Body of pancreas (tissue), 4 donors: ENCODE measurements around the gene FAM124A. TPM values are rescaled to one million over a fixed set of nuclear protein-coding genes. Genes with fewer than 3 reads are reported as not detected.

Experiments
- ATAC-seq: fragments of 150-250 bp; one replicate; pipeline ENCODE4 v1.9.1; 2016
- DNase-seq, 4 donors: peaks; one replicate each; pipeline ENCODE4 v3.0.0-alpha.2; 2019
- H3K27ac ChIP-seq, 4 donors: fragments of 200-600 bp; sonication (generic); 1 replicate in 3 of 4; 2 replicates in 1 of 4; pipeline versions ENCODE4 v1.5.1 to v1.6.1; 2016 to 2019; ENCODE audit warnings: mild to moderate bottlenecking in 1 of 4, mixed read lengths in 1 of 4, moderate library complexity in 1 of 4
- H3K27me3 ChIP-seq, 2 donors: fragments of 200-600 bp; sonication (generic); one replicate each; pipeline ENCODE4 v1.6.0; 2016; ENCODE audit warnings: mild to moderate bottlenecking in 1 of 2
- H3K36me3 ChIP-seq, 2 donors: fragments of 200-600 bp; sonication (generic); replicated peaks in 1 of 2; 2 replicates each; pipeline ENCODE4 v1.5.1; 2016; ENCODE audit warnings: low read depth in 2 of 2; ENCODE audit not compliant: insufficient read depth in 1 of 2
- H3K4me1 ChIP-seq: fragments of 200-600 bp; sonication (generic); one replicate; pipeline ENCODE4 v1.6.0; 2016
- H3K4me3 ChIP-seq, 2 donors: fragments of 200-600 bp; sonication (generic); 1 replicate in 1 of 2; 2 replicates in 1 of 2; pipeline ENCODE4 v1.5.1; 2016 to 2019
- H3K9me3 ChIP-seq, 3 donors: fragments of 200-600 bp; sonication (generic); 1 replicate in 2 of 3; 2 replicates in 1 of 3; pipeline ENCODE4 v1.5.1; 2016
- POLR2A ChIP-seq, 3 donors: fragments of 450-650 bp; IDR thresholded peaks; one replicate each; pipeline ENCODE4 v1.6.1; 2016; ENCODE audit warnings: antibody characterized with exemption in 3 of 3, mild to moderate bottlenecking in 2 of 3
- WGBS, 2 donors: methylation state at CpG; one replicate each; pipeline ENCODE4 v1.1.5; 2017; 5-methylcytosine and 5-hydroxymethylcytosine counted together
- intact Hi-C: fragments of 100-400 bp; cut with DNase I; formaldehyde crosslinking; loops from one replicate; pipeline ENCODE4 v1.15.1; 2023
- total RNA-seq, 2 donors: library from RNA; depleted of rRNA; stranded (reverse); fragments of >200 nt; gene quantifications; one replicate each; pipeline ENCODE4 v1.1.0, GENCODE V29; 2016
- TF ChIP-seq, protein P1 (sequence below), 7 experiments: fragments of 450-650 bp in 4 of 7; fragments of 200-600 bp in 3 of 7; sonication (generic) in 3 of 7; IDR thresholded peaks; one replicate each; pipeline ENCODE4 v1.5.1; 2016 to 2019; ENCODE audit warnings: antibody characterized with exemption in 7 of 7

The FAM124A gene
- total RNA-seq, 2 donors from 2014 or later: 0.78 to 2.0 TPM

DNA sequence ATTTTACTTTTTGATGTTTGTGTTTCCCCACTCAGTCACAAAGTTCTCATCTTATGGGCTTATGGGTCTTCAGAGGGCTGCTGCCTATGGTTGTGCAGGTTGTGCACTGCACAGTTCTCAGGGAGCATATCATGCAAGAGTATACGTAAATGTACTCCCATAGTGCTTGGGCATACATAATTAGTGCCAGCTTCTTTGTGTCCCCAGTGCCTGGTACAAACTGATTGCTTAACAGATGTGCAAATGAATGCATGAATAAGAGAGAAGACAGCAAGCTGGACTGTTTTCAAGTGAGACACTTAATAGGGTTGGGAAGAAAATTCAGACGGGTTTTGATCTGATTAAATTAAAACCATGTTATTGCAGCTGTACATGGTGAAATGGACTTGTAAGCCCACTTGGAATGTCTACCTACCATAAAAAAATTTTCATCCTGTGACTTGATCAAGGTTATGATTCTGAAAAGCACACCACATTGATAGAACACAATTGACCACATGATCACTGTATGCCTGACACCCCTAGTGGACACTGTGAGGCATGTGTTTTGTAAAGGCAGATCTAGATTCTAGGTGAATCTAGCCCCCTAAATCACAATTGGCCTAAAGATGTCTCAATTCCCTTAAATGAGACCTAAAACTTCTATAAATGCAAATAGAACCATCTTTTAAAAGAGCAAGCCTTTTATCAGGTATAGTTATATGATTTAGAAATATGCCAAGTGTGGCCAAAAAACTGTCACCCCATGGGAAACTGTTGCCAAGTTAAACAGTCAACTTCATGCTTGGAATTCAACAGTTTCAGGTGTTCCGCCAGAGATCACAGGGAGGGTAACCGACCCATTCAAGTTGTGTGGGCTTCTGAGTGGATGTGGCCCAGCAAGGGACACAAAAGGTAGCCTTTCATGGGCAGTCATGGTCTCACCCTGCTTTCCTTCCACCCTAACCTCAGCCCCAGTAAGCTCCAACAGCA lies 27.9 kb downstream of the FAM124A start:
- H3K4me1 ChIP-seq: peaks cover 29% of the 10 kb centered on the region
- intact Hi-C loops: no loop called here
- ATAC-seq: peak; percentile 63
- no peaks in the 10 kb centered on the region for H3K9me3 ChIP-seq
- WGBS, 2 donors: 32 to 43% methylated on average over 4 of the region's 4 CpGs
- no peaks in the 10 kb centered on the region for H3K27me3 ChIP-seq
- no peaks in the 10 kb centered on the region for H3K36me3 ChIP-seq
- H3K27ac ChIP-seq: peak overlapping the region in 3 of 4 donors; percentile 38 to 59 (median 39)
- DNase-seq: peak in 2 of 4 donors; percentile 24 to 38
- no peak for TF ChIP-seq POLR2A (IDR thresholded peaks at IDR 0.05)
- TF ChIP-seq, protein P1, sequence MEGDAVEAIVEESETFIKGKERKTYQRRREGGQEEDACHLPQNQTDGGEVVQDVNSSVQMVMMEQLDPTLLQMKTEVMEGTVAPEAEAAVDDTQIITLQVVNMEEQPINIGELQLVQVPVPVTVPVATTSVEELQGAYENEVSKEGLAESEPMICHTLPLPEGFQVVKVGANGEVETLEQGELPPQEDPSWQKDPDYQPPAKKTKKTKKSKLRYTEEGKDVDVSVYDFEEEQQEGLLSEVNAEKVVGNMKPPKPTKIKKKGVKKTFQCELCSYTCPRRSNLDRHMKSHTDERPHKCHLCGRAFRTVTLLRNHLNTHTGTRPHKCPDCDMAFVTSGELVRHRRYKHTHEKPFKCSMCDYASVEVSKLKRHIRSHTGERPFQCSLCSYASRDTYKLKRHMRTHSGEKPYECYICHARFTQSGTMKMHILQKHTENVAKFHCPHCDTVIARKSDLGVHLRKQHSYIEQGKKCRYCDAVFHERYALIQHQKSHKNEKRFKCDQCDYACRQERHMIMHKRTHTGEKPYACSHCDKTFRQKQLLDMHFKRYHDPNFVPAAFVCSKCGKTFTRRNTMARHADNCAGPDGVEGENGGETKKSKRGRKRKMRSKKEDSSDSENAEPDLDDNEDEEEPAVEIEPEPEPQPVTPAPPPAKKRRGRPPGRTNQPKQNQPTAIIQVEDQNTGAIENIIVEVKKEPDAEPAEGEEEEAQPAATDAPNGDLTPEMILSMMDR (IDR thresholded peaks at IDR 0.05): peak; percentile 28 to 59 (median 43)
- no peak overlapping the region for H3K4me3 ChIP-seq

DNA sequence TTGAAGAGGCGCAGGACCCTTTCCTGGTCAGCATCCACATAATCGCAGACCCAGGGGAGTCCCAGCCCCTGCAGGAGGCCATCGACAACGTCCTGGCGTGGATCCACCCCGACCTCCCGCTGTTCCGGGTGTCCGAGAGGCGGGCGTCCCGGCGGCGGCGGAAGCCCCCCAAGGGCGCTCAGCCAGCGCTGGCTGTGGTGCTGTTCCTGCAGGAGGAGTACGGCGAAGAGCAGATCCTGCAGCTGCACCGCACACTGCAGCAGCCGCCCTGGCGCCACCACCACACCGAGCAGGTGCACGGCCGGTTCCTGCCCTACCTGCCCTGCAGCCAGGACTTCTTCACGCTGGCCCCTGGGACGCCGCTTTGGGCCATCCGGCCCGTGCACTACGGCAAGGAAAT lies 29.3 kb downstream of the FAM124A start:
- Histone ChIP-seq H3K36me3 (no peaks in the 10 kb centered on the region), H3K4me3 (no peak overlapping the region), H3K27ac (no peak overlapping the region), H3K9me3 (no peaks in the 10 kb centered on the region), H3K4me1 (peaks cover 29% of the 10 kb centered on the region), H3K27me3 (no peaks in the 10 kb centered on the region)
- ATAC-seq: no peak
- DNase-seq: no peak
- WGBS, 2 donors: 96 to 98% methylated on average over 13 to 31 of the region's 31 CpGs
- TF ChIP-seq POLR2A (IDR thresholded peaks at IDR 0.05): no peak
- TF ChIP-seq, protein P1 (IDR thresholded peaks at IDR 0.05): no peak
- intact Hi-C loops: no loop called here

DNA sequence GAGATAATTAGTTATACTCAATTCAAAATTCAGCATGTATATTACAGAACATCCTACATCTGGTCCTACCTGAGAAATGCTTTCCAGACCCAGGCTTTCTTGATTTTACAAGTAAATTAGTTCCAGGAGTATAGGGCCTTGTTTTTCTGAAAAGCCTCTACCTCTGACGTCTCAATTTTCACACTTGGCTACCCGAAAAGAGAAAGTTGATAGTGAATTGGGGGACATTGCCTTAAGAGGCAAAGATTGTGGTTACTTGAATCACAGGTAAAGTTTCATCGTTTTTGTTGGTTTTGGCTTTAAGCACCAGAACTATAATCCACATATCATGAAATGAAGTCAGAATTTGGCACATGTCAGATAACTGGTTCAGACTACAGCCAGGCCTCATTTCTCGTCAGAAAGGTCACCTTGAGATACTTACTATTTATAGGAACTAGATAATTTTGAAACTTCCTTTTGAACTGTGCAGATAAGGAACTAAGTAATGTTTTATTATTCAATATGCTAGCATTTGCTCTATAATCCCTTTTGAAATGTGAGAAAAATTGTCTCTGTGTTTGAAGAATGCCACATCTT lies 30.8 kb downstream of the FAM124A start:
- Histone ChIP-seq H3K4me3 (no peak overlapping the region), H3K27ac (no peak overlapping the region), H3K9me3 (no peaks in the 10 kb centered on the region), H3K27me3 (no peaks in the 10 kb centered on the region), H3K36me3 (no peaks in the 10 kb centered on the region), H3K4me1 (peaks cover 29% of the 10 kb centered on the region)
- 20 to 21% methylated on average over 4 of the region's 4 CpGs for WGBS, 2 donors
- DNase-seq (peak in 1 of 4 donors; percentile 22), ATAC-seq (peak; percentile 47)
- intact Hi-C loops: no loop called here
- TF ChIP-seq, protein P1 (IDR thresholded peaks at IDR 0.05): no peak
- no peak for TF ChIP-seq POLR2A (IDR thresholded peaks at IDR 0.05)

DNA sequence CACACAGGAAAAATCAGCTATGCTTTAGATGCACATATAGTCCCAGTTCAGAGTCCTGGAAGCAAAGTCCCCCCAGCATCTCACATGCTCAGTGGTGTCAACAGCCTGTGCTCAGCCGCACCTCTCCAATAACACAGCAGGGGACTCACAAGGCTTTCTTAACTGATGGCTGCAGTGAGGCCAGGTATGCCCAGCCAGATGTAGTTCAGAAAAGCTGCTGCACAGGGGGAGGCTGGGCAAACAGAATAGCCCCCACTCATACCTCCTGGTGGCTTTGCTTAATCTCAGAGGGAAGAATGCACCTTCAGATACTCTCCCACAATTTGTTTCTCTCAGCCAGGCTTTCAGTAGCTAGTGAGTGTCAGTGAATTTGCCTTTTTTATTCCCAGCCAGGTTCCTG lies 33.4 kb downstream of the FAM124A start:
- no peak overlapping the region for H3K4me3 ChIP-seq
- DNase-seq (no peak), ATAC-seq (no peak)
- no peaks in the 10 kb centered on the region for H3K36me3 ChIP-seq
- no peaks in the 10 kb centered on the region for H3K27me3 ChIP-seq
- H3K27ac ChIP-seq: no peak overlapping the region
- TF ChIP-seq, protein P1 (IDR thresholded peaks at IDR 0.05): no peak
- TF ChIP-seq POLR2A (IDR thresholded peaks at IDR 0.05): no peak
- intact Hi-C loops: no loop called here
- no peaks in the 10 kb centered on the region for H3K9me3 ChIP-seq
- WGBS, 2 donors: 100% methylated on average over 1 of the region's 1 CpG
- peaks cover 19% of the 10 kb centered on the region for H3K4me1 ChIP-seq
